Type B pancreatic cell (in vitro differentiated cells): Measurements from ENCODE around the gene CASTOR2. TPM values are rescaled to one million over a fixed set of nuclear protein-coding genes. Genes with fewer than 3 reads are reported as not detected.

Experiments used
- DNase-seq: peaks from one replicate; pipeline ENCODE4 v3.0.0; 2021; ENCODE audit warnings: mixed read lengths; ENCODE audit not compliant: unreplicated experiment; ENCODE audit errors: extremely low spot score
- H3K27ac Mint-ChIP-seq: 2 replicates; pipeline ENCODE4 v1.8.0; 2021; ENCODE audit warnings: mild to moderate bottlenecking, mixed read lengths
- H3K27me3 Mint-ChIP-seq: 2 replicates; pipeline ENCODE4 v1.8.0; 2021; ENCODE audit warnings: mixed read lengths
- H3K36me3 Mint-ChIP-seq: 2 replicates; pipeline ENCODE4 v1.8.0; 2021; ENCODE audit warnings: mixed read lengths
- H3K4me1 Mint-ChIP-seq: one replicate; pipeline ENCODE4 v1.8.0; 2021; ENCODE audit warnings: mixed read lengths; ENCODE audit not compliant: unreplicated experiment
- H3K4me3 Mint-ChIP-seq: 2 replicates; pipeline ENCODE4 v1.8.0; 2021; ENCODE audit warnings: mild to moderate bottlenecking, mixed read lengths
- H3K9me3 Mint-ChIP-seq: 2 replicates; pipeline ENCODE4 v1.8.0; 2021; ENCODE audit warnings: mixed read lengths
- CTCF ChIP-seq: fragments of 200-600 bp; sonication (generic); conservative IDR thresholded peaks from 2 replicates; pipeline ENCODE4 v1.5.0; 2021; ENCODE audit warnings: antibody characterized with exemption, mild to moderate bottlenecking
- total RNA-seq: library from RNA; stranded (reverse); gene quantifications from 2 replicates; pipeline ENCODE4 v1.2.1, GENCODE V29; 2021; ENCODE audit warnings: low replicate concordance

Gene CASTOR2
- total RNA-seq, 1 donor from 2014 or later = 42.8 TPM

GRCh38 chr7:75055830-75056772, 91.6 kb downstream of the CASTOR2 start:
- TF ChIP-seq CTCF = no peak
- H3K9me3 Mint-ChIP-seq = no peaks in the 10 kb centered on the region
- H3K4me3 Mint-ChIP-seq = no peak overlapping the region
- no peaks in the 10 kb centered on the region for H3K27me3 Mint-ChIP-seq
- H3K4me1 Mint-ChIP-seq = no peaks in the 10 kb centered on the region
- H3K27ac Mint-ChIP-seq = no peak overlapping the region
- H3K36me3 Mint-ChIP-seq = peaks cover 23% of the 10 kb centered on the region
- DNase-seq = no peak

- Mint-ChIP-seq H3K27me3 (no peaks in the 10 kb centered on the region), H3K36me3 (peaks cover 25% of the 10 kb centered on the region), H3K4me3 (no peak overlapping the region), H3K4me1 (no peaks in the 10 kb centered on the region), H3K27ac (no peak overlapping the region), H3K9me3 (no peaks in the 10 kb centered on the region)
- no peak for TF ChIP-seq CTCF
- DNase-seq = no peak
Observed at GRCh38 chr7:75058406-75058805, 93.9 kb downstream of the CASTOR2 start.

- H3K4me1 Mint-ChIP-seq = no peaks in the 10 kb centered on the region
- H3K4me3 Mint-ChIP-seq = no peak overlapping the region
- H3K27ac Mint-ChIP-seq = peak overlapping the region; percentile 16
- peaks cover 22% of the 10 kb centered on the region for H3K36me3 Mint-ChIP-seq
- H3K9me3 Mint-ChIP-seq = no peaks in the 10 kb centered on the region
- no peak for TF ChIP-seq CTCF
- no peak for DNase-seq
- H3K27me3 Mint-ChIP-seq = no peaks in the 10 kb centered on the region
Observed at GRCh38 chr7:75064291-75064690, 99.8 kb downstream of the CASTOR2 start.

- Mint-ChIP-seq H3K36me3 (peaks cover 22% of the 10 kb centered on the region), H3K4me3 (no peak overlapping the region), H3K27me3 (no peaks in the 10 kb centered on the region), H3K27ac (peak overlapping the region; percentile 16), H3K4me1 (no peaks in the 10 kb centered on the region), H3K9me3 (no peaks in the 10 kb centered on the region)
- no peak for DNase-seq
- TF ChIP-seq CTCF = no peak
Observed at GRCh38 chr7:75064801-75065200, 100.3 kb downstream of the CASTOR2 start.

- no peaks in the 10 kb centered on the region for H3K9me3 Mint-ChIP-seq
- no peak for DNase-seq
- no peak overlapping the region for H3K27ac Mint-ChIP-seq
- no peak for TF ChIP-seq CTCF
- peaks cover 17% of the 10 kb centered on the region for H3K36me3 Mint-ChIP-seq
- H3K4me3 Mint-ChIP-seq = no peak overlapping the region
- H3K4me1 Mint-ChIP-seq = no peaks in the 10 kb centered on the region
- H3K27me3 Mint-ChIP-seq = no peaks in the 10 kb centered on the region
Observed at GRCh38 chr7:75066521-75066920, 102.0 kb downstream of the CASTOR2 start.
